GM12872 (cell line): ENCODE measurements around the gene KLHL11.

Experiments used
- CTCF ChIP-seq: IDR thresholded peaks from 3 replicates; pipeline ENCODE4 v1.5.1; 2011; ENCODE audit warnings: low read depth, mild to moderate bottlenecking, low read length, moderate library complexity; ENCODE audit not compliant: insufficient read depth

Gene KLHL11

GRCh38 chr17:41864836-41865595, at the start of gene KLHL11:
Gene KLHL11, minus strand, starts transcription at chr17:41865423. Its CDS starts 53 bp downstream, at chr17:41865370.
- TF ChIP-seq CTCF = no peak

- TF ChIP-seq CTCF = no peak
Measured at GRCh38 chr17:41915020-41915419, 49.8 kb upstream of the KLHL11 start.

- no peak for TF ChIP-seq CTCF
Measured at GRCh38 chr17:41914358-41914766, 49.1 kb upstream of the KLHL11 start.

- no peak for TF ChIP-seq CTCF
Measured at GRCh38 chr17:41913798-41914197, 48.6 kb upstream of the KLHL11 start.

GRCh38 chr17:41912925-41913324, 47.7 kb upstream of the KLHL11 start:
- no peak for TF ChIP-seq CTCF

- TF ChIP-seq CTCF = no peak
Measured at GRCh38 chr17:41910701-41911391, 45.6 kb upstream of the KLHL11 start.

- TF ChIP-seq CTCF = no peak
Measured at GRCh38 chr17:41909088-41909487, 43.9 kb upstream of the KLHL11 start.
